ENCODE measurements around the gene CNKSR3.

CNKSR3 gene

GRCh38 chr6:154446984-154447383 lies 63.5 kb downstream of the CNKSR3 start:
- no peak for TF ChIP-seq CREB1 (IDR thresholded peaks at IDR 0.05; ENCODE audit: low read depth)
- no peak for TF ChIP-seq TCF12 (IDR thresholded peaks at IDR 0.05; ENCODE audit: low read depth)
- no peak for TF ChIP-seq RAD21 (IDR thresholded peaks at IDR 0.05; ENCODE audit: low read depth)

DNA sequence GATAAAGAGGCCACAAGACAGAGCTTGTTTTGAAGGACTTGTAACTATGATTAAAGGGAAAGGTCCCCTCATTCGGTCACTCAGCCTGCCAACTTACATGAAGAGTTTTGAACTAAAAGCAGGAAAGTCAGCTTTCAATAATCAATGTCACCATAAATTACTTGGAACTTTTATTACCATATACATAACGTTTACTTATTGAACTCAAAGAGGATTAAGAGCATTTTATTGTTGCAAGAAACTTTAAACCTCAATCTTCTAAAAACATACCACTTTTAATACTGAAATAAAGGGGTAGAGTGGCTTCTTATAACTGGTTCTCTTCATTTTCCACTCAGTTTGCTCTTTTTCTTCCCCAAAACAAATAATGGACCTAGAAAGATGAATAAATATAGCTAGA lies 65.1 kb downstream of the CNKSR3 start:
- TF ChIP-seq EGR1 (IDR thresholded peaks at IDR 0.05) (no peak), RAD21 (IDR thresholded peaks at IDR 0.05; ENCODE audit: low read depth) (no peak)

- no peak for TF ChIP-seq RAD21 (IDR thresholded peaks at IDR 0.05; ENCODE audit: low read depth)
Measured at GRCh38 chr6:154441995-154442310, 68.5 kb downstream of the CNKSR3 start.

DNA sequence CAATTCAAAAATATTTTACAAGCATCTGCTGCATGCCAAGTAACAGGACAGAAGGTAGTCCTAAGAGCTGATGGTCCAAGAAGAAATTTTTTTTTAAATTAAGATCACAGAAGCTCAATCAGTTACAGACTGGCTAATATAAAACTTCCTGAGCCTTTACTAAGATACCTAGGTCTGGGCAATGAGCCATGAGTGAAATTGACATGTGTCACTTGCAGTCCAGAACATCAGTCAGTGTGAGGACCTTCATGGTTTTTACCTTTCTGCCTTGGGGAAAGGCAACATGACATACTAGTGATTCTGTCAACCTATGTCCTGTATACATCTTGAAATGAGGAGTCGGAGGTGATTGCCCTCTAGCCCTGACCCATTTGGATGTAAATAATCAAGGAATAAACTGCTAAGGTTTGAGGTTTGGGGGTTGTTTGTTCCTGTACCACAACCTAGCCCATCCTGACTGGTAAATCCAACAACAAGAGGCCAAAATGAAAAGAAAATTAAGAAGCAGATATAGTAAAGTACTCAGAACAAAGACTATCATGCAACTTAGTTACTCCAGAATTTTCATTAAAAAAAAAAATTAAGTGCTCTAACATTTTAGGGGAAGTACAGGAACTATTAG lies 70.0 kb downstream of the CNKSR3 start:
- no peak for TF ChIP-seq EP300 (IDR thresholded peaks at IDR 0.05; ENCODE audit: borderline replicate concordance)
- TF ChIP-seq TAF1 (IDR thresholded peaks at IDR 0.05; ENCODE audit: low read depth): no peak
- no peak for TF ChIP-seq RAD21 (IDR thresholded peaks at IDR 0.05; ENCODE audit: low read depth)
- TF ChIP-seq NFIC (IDR thresholded peaks at IDR 0.05): no peak
- no peak for TF ChIP-seq REST (IDR thresholded peaks at IDR 0.05; ENCODE audit: low read depth)
- TF ChIP-seq YY1 (IDR thresholded peaks at IDR 0.05; ENCODE audit: low read depth): no peak
- TF ChIP-seq, protein P1, sequence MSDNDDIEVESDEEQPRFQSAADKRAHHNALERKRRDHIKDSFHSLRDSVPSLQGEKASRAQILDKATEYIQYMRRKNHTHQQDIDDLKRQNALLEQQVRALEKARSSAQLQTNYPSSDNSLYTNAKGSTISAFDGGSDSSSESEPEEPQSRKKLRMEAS (IDR thresholded peaks at IDR 0.05): no peak
- no peak for TF ChIP-seq FOXM1 (IDR thresholded peaks at IDR 0.05; ENCODE audit: borderline replicate concordance, low read depth)
- no peak for TF ChIP-seq CEBPB (IDR thresholded peaks at IDR 0.05)
- no peak for TF ChIP-seq TCF12 (IDR thresholded peaks at IDR 0.05; ENCODE audit: low read depth)
- TF ChIP-seq, protein P2, sequence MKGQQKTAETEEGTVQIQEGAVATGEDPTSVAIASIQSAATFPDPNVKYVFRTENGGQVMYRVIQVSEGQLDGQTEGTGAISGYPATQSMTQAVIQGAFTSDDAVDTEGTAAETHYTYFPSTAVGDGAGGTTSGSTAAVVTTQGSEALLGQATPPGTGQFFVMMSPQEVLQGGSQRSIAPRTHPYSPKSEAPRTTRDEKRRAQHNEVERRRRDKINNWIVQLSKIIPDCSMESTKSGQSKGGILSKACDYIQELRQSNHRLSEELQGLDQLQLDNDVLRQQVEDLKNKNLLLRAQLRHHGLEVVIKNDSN (IDR thresholded peaks at IDR 0.05): no peak
- no peak for TF ChIP-seq ZBTB7A (IDR thresholded peaks at IDR 0.05; ENCODE audit: low read depth)
- TF ChIP-seq TEAD4 (IDR thresholded peaks at IDR 0.05): no peak
- TF ChIP-seq EGR1 (IDR thresholded peaks at IDR 0.05): no peak
- TF ChIP-seq CREB1 (IDR thresholded peaks at IDR 0.05; ENCODE audit: low read depth): no peak

DNA sequence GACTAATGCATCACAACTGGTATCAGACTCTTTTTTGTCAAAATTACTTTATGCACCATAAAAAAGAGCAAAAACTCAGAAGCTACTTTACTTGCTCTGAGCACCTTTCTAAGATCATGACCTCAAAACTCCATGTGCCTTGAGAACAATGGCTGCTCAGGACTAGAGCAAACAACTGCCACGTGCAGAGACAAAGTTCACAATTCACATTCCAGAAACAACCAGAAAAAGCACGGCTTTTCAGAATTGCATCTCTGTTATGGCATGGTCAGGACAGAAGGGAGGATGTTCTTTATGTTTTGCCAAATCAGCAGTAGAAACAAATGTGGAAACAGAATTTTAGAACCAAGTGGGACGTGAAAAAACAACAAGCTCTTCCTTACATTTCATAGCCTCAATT lies 70.5 kb downstream of the CNKSR3 start:
- TF ChIP-seq CREB1 (IDR thresholded peaks at IDR 0.05; ENCODE audit: low read depth) (no peak), CEBPB (IDR thresholded peaks at IDR 0.05) (no peak)

DNA sequence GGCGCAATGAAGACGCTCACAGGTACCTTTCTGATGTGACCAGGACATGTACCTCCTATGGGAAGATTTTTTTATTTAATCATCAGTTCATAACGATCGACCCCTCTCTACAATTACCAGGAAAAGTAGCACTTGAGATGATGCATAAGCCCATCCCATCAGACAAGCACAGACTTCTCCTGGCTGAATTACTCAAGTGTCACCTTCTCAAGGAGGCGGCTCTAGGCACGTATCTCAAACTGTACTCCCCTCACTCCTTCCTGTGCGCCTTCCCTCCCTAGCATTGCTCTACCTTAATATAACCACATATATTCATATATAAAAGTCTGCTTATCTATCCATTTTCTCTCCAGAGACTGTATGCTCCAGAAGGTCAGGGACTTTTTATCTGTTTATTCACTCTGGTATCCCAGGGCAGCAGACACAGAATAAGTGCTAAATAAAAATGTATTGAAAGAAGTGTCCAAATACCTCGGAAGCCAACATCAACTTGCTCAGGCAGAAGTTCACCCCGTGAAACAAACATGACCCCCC lies 71.5 kb downstream of the CNKSR3 start:
- no peak for TF ChIP-seq TCF12 (IDR thresholded peaks at IDR 0.05; ENCODE audit: low read depth)
- TF ChIP-seq EP300 (IDR thresholded peaks at IDR 0.05; ENCODE audit: borderline replicate concordance): no peak
- no peak for TF ChIP-seq RAD21 (IDR thresholded peaks at IDR 0.05; ENCODE audit: low read depth)

DNA sequence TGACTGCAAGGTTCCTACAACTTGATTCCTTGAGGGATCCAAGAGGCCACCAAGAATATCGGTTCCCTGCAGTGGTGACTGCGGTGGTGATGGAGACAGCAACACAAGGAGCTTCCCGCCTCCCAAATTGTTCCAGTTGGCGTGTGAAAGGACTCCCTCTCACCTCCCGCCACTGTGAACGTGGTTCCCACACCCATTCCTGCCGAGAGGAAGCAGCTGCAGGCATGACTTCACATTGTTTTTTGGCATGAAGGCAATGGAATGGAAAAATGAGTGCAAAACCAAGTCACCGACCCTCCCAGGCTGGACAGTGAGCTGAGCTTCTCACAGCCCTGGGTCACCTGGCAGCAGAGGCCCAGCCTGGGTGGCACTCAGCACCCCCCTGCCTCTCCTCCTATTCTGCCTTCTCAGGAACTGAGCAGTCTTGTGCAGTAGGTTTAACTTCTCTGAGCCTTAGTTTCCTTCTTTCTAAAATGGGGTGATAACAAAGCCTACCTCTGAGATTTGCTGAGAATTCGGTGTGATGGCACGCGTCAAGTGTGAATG lies 75.0 kb downstream of the CNKSR3 start:
- TF ChIP-seq, protein P2 (IDR thresholded peaks at IDR 0.05): no peak
- TF ChIP-seq FOXM1 (IDR thresholded peaks at IDR 0.05; ENCODE audit: borderline replicate concordance, low read depth) (no peak), REST (IDR thresholded peaks at IDR 0.05; ENCODE audit: low read depth) (no peak), YY1 (IDR thresholded peaks at IDR 0.05; ENCODE audit: low read depth) (no peak), TCF12 (IDR thresholded peaks at IDR 0.05; ENCODE audit: low read depth) (no peak)
- TF ChIP-seq, protein P1 (IDR thresholded peaks at IDR 0.05): no peak
